Muscle layer of colon (tissue), 2 donors: ENCODE results near the gene DDI2.

Experiments used
- H3K27ac ChIP-seq: one replicate; pipeline ENCODE4 v1.7.0; 2013; ENCODE audit warnings: low read depth, mild to moderate bottlenecking, low read length, moderate library complexity
- H3K27me3 ChIP-seq, 2 donors: one replicate each; pipeline ENCODE4 v1.7.0; 2013; ENCODE audit warnings: low read length in 2 of 2, mild to moderate bottlenecking in 2 of 2; ENCODE audit not compliant: insufficient read depth in 2 of 2, control insufficient read depth in 1 of 2
- H3K36me3 ChIP-seq: one replicate; pipeline ENCODE4 v1.7.0; 2013; ENCODE audit warnings: mild to moderate bottlenecking, low read length; ENCODE audit not compliant: insufficient read depth
- H3K4me1 ChIP-seq: one replicate; pipeline ENCODE4 v1.7.0; 2013; ENCODE audit warnings: mild to moderate bottlenecking, low read length; ENCODE audit not compliant: insufficient read depth
- H3K4me3 ChIP-seq, 2 donors: one replicate each; pipeline ENCODE4 v1.7.0; 2013; ENCODE audit warnings: low read length in 2 of 2, low read depth in 1 of 2, mild to moderate bottlenecking in 1 of 2, moderate library complexity in 1 of 2
- H3K9ac ChIP-seq: one replicate; pipeline ENCODE4 v1.7.0; 2013; ENCODE audit warnings: low read length
- H3K9me3 ChIP-seq: one replicate; pipeline ENCODE4 v1.7.0; 2013; ENCODE audit warnings: mild to moderate bottlenecking, low read length
- donor health status: abdominal sarcoma.
- donor health status: Adenocarcinoma of cecum.

The DDI2 gene

DNA sequence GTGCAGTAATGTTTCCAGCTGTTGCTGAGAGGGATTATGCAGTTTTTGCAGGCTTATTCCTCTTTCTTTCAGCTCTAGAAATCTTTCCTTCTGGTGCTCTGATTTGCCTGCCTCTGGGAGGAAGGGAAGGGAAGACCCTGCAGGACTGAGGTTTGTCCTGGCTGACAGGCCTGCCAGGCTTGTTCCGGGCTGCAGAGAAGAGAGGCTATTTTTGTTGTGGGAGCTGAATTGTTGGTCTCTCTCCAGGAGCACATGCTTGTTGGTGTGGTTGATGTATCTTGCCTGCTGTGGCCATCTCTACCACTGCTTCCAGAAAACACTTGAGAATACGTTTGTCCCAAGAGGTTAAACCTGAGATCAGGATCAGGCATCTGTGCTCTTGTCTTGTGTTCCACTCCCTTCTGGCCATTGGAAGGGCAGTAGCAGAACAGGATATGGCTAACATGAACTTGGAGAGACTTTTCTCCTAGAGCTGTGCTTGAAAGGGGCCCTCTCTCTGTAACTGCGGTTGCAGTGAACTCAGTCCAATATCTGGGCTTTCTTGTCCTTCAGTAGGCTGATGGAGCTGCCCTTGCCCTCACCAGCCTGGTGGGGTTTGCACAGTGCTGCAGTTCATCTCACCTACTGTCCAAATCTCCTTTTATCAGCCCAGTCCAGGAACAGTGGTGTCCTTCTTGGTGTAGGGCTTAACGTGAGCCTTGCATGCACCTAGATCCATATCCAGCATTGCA is 97.3 kb downstream of the DDI2 start:
- Histone ChIP-seq H3K9me3 (no peaks in the 10 kb centered on the region), H3K9ac (no peak overlapping the region), H3K27ac (peak overlapping the region; percentile 79), H3K27me3 (no peaks in the 10 kb centered on the region), H3K4me3 (peak overlapping the region in 1 of 2 donors; percentile 25), H3K36me3 (peaks cover 23% of the 10 kb centered on the region), H3K4me1 (peaks cover 48% of the 10 kb centered on the region)

DNA sequence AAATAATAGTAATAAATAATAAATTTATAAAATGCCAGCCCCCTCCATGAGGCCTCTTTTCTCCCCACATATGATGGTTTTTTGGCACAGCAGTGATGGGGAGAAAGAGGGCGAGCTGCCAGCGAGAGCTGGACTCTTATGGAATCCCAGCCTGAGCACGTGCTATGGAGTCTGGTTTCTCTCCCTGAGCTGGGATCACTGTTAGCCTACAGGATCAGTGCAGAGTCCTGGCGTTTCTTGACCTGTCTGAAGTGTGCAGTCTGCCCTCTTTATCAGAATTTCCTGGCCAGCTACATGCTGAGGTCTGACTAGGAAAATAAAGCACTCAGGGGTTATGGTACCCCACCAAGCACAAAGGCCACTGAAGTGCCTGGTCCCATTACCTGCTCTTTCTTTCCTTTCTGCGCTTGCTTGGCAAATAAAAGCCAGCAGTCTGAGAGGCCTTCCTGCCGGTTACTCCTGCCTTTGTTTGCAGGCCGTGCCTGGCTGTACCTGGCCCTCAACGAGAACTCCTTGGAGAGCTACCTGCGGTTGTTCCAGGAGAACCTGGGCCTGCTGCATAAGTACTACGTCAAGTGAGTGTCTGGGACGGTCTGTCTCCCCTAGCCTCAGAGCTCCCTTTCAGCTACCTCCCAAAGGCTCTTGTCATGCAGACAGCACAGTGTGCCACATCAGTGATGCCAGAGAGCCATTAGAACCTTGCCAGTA is 100.3 kb downstream of the DDI2 start:
- no peak overlapping the region for H3K4me3 ChIP-seq
- no peaks in the 10 kb centered on the region for H3K27me3 ChIP-seq
- peaks cover 53% of the 10 kb centered on the region for H3K4me1 ChIP-seq
- no peak overlapping the region for H3K9ac ChIP-seq
- no peaks in the 10 kb centered on the region for H3K9me3 ChIP-seq
- peak overlapping the region; percentile 47 for H3K27ac ChIP-seq
- peaks cover 34% of the 10 kb centered on the region for H3K36me3 ChIP-seq

DNA sequence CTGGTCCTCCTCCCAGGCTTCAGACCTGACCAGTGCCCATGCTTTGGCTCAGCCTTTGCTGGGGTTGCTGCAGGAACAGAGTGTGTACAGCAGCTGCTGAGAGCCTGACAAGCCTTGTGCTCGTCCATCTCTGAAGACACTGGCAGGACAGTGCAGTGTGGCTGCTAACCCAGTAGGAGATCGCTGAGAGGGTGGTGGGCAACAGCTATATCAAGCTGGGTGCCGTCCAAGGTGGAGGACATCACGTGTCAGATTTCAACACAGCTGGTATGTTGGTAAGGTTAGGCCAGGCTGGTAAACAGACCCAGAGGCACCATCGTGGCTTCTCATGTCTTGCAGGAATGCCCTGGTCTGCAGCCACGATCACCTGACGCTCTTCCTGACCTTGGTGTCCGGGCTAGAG is 100.9 kb downstream of the DDI2 start:
- Histone ChIP-seq H3K9ac (no peak overlapping the region), H3K4me1 (peaks cover 59% of the 10 kb centered on the region), H3K36me3 (peaks cover 34% of the 10 kb centered on the region), H3K9me3 (no peaks in the 10 kb centered on the region), H3K27ac (peak overlapping the region; percentile 47), H3K4me3 (no peak overlapping the region), H3K27me3 (no peaks in the 10 kb centered on the region)
